GM20000 (cell line): ENCODE data around the gene RAB33B.

Experiments
- DNase-seq: peaks from one replicate; pipeline ENCODE4 v3.0.0; 2012; ENCODE audit warnings: low spot score
- TF ChIP-seq, protein P1 (sequence below): IDR thresholded peaks from 2 replicates; pipeline ENCODE4 v1.5.1; 2012; ENCODE audit warnings: mild to moderate bottlenecking, control low read depth; ENCODE audit errors: extremely low read depth, missing control alignments

RAB33B gene

DNA sequence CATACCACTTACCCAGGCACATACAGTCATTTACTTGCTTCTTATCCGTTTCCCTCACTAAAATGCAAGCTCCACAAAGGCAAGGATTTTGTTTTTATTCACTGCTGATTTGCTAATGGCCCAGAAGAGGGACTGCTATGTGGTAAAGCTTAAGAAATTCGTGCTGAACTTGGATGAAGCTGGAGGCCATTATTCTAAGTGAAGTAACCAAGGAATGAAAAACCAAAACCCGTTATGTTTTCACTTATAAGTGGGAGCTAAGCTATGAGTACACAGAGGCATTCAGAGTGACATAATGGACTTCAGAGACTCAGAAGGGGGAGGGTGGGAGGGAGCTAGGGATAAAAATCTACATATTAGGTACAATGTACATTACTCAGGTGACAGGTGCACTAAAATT is 47.2 kb downstream of the RAB33B start:
- TF ChIP-seq, protein P1, sequence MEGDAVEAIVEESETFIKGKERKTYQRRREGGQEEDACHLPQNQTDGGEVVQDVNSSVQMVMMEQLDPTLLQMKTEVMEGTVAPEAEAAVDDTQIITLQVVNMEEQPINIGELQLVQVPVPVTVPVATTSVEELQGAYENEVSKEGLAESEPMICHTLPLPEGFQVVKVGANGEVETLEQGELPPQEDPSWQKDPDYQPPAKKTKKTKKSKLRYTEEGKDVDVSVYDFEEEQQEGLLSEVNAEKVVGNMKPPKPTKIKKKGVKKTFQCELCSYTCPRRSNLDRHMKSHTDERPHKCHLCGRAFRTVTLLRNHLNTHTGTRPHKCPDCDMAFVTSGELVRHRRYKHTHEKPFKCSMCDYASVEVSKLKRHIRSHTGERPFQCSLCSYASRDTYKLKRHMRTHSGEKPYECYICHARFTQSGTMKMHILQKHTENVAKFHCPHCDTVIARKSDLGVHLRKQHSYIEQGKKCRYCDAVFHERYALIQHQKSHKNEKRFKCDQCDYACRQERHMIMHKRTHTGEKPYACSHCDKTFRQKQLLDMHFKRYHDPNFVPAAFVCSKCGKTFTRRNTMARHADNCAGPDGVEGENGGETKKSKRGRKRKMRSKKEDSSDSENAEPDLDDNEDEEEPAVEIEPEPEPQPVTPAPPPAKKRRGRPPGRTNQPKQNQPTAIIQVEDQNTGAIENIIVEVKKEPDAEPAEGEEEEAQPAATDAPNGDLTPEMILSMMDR: no peak
- DNase-seq: no peak

DNA sequence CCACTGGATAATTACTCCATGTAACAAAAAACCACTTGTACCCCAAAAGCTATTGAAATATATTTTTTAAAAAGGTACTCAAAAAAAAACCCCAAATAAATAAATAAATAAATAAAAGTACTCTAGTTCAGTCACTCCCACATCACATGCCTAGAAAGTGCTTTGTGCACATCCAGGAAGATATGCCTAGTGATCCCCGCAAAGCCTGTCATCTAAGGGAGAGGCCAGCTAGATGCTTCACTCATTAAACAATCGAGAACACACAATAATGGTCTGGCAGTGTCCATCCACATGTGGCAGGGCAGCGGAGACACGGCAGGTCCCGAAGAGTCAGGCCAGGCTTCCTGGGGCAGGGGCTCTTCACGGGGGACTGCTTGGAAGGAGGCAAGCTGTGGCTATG is 47.6 kb downstream of the RAB33B start:
- TF ChIP-seq, protein P1: no peak
- no peak for DNase-seq

DNA sequence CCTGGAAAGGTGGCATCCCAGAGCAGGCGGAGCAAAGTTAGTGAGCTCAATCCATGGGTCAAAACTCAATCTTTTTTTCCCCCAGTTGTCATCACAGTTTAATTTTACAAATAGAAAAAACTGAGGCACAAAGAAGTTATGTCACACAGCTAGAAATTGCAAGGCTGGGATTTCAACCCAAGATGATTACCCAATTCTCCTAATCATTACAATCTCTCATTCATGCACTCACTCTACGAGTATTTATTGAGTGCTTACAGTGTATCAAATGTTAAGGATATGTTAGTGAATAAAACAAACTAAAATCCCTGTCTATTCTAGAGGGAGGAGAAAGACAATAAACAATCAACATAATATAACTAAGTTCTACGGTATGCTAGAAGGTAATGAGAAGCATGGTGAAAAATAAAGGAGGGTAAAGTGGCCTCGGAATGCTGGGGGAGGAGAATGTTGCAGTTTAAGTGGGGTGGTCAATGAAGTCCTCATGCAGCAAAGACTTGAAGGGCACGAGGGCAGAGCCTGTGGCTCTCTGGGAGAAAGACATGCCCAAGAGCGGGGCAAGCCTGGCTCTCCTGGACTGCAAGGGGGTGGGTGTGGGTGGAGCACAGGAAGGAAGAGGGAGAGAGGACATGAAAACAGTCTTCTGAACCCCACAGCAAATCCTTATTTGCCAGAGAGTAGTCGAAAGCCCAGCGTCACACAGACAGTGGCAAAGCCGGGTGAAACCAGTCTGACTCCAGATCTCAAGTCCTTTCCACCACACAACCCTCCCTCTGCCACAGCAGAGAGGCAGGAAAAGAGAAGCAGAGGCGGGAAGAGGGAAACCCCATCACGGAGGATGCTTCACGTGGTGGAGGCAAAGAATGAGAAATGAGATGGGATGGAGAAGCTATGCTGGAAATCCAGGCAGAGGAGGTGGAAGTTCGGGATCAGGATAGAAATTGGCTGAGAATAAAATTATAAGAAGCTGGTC is 48.3 kb downstream of the RAB33B start:
- TF ChIP-seq, protein P1: no peak
- no peak for DNase-seq

DNA sequence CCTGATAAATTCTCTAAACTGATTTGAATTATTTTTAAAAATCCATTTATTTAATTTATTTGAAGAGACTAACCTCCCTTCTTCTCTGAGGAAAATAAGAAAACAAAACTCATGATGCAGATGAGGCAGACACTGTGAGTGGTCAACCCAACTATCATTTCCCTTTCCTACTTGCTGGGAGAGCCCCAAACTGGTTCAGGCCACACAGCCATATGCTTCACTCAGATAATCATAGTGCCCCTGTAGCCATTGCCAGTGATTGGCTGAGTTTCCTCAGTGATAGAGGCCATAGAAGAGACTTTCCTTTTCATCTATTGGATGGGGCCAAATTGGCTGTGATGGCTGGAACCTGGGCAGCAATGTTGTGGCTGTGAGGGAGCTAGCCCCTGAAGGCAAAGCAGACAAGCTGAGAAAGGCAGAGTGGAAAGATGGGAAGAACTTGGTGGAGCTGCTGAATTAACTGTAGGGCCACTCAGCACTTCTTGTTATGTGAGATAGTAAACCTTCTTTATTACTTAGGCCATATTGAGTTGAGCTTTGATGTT is 49.8 kb downstream of the RAB33B start:
- no peak for DNase-seq
- TF ChIP-seq, protein P1: no peak

DNA sequence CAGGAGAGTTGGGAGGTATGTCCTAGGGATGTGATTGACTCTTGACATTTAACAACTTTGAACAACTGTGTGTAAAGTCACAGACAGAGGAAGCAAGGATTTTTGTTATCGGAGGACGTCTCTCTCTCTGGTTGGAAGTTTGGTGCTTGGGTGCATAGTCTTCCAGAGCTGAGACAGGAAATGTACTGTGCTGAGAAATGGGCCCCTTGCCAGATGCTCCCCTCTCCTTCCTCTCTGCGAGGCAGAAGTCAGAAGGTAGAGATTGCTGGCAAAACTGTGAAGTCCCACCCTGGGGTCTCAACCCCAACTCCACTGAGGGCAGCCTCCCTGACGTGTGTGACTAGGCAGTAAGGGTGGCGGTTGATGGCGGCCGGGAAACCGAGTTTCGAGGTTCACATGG is 52.9 kb downstream of the RAB33B start:
- DNase-seq: no peak
- TF ChIP-seq, protein P1: no peak

DNA sequence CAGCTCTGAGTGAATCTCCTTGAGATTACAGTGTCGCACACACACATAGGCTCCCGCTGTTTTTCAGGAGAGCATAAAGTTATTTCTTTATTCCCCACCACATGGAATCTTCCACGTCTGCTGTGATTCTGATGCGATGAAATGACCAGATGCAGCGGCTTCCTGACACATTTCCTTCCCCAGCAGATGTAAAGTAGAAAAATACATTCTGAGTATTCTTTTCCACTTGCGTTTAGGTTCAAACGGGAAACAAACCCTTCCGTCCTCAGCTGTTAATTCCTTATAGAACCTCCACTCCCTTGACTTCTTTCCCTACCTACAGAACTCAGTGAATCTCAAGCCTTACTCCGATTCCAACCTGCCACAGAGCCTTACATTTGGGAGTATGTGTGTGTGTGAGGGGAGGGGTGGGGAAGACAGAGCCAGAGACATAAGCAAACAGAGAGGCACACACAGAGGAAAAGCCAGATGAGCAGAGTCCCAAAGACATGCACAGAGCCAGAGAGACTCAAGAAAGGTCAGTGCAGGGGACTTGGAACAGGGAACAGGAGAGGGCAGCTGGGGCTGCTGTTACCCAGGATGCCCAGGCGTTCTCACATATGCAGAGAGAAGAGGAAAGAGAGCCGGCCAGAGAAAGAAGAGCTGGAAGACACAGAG is 54.8 kb downstream of the RAB33B start:
- no peak for DNase-seq
- TF ChIP-seq, protein P1: no peak
